Measurements from ENCODE around the gene RELL2.

DNA sequence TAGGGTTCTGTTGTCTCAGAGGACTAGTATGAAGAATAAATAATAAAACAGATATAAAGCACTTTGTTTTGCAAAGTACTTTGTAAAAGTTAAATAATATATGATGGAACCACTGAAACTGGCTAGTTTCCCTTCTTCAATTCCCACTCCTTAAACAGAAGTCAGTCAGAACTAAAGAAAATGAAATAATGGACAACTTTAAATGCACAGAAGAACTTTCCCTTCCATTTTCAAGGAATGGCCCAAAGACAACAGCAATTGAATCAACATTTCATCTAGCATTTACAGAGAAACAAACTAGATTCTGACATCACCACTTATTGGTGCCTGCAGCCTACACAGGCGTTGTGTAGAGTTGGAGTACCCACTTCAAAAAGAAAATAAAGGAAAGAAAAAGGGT lies 34.2 kb upstream of the RELL2 start:
- TF ChIP-seq, protein P1, sequence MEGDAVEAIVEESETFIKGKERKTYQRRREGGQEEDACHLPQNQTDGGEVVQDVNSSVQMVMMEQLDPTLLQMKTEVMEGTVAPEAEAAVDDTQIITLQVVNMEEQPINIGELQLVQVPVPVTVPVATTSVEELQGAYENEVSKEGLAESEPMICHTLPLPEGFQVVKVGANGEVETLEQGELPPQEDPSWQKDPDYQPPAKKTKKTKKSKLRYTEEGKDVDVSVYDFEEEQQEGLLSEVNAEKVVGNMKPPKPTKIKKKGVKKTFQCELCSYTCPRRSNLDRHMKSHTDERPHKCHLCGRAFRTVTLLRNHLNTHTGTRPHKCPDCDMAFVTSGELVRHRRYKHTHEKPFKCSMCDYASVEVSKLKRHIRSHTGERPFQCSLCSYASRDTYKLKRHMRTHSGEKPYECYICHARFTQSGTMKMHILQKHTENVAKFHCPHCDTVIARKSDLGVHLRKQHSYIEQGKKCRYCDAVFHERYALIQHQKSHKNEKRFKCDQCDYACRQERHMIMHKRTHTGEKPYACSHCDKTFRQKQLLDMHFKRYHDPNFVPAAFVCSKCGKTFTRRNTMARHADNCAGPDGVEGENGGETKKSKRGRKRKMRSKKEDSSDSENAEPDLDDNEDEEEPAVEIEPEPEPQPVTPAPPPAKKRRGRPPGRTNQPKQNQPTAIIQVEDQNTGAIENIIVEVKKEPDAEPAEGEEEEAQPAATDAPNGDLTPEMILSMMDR (conservative IDR thresholded peaks at IDR 0.05 in 1 of 2, IDR thresholded peaks at IDR 0.05 in 1 of 2; ENCODE audit: extremely low read depth in 1 of 2, insufficient read depth in 1 of 2, low read depth in 1 of 2, low read length in 2 of 2): no peak
- TF ChIP-seq EZH2 (IDR thresholded peaks at IDR 0.05; ENCODE audit: borderline replicate concordance, low read length): no peak
